ENCODE results near the gene ZNF668. TPM values are rescaled to one million over a fixed set of nuclear protein-coding genes. Genes with fewer than 3 reads are reported as not detected.

Gene ZNF668
- total and polyA plus RNA-seq, 2 experiments from 2014 or later, result 6.2 to 13.1 TPM

- no peak for TF ChIP-seq CTCF (conservative IDR thresholded peaks at IDR 0.05; ENCODE audit: low read depth in 2 of 2)
- TF ChIP-seq NANOG (IDR thresholded peaks at IDR 0.05; ENCODE audit: borderline replicate concordance), result no peak
- TF ChIP-seq ZNF331 (CRISPR knock-in tag; IDR thresholded peaks at IDR 0.05; ENCODE audit: low read depth), result no peak
- TF ChIP-seq POLR2AphosphoS5 (IDR thresholded peaks at IDR 0.05; ENCODE audit: low read depth), result no peak
- no peak for TF ChIP-seq EZH2 (IDR thresholded peaks at IDR 0.05; ENCODE audit: low read depth, unreplicated experiment)
These were observed 50.8 kb downstream of the ZNF668 start (continued) for GRCh38 chr16:31023252-31023602.

- no peaks in the 10 kb centered on the region for H3K27me3 ChIP-seq (ENCODE audit: insufficient read depth)
- ATAC-seq, result no peak
These were observed 51.3 kb downstream of the ZNF668 start for GRCh38 chr16:31022544-31023251.

More at GRCh38 chr16:31022544-31023251, 51.3 kb downstream of the ZNF668 start:
- Histone ChIP-seq H3K4me2 (no peak overlapping the region), H3K36me3 (ENCODE audit: insufficient read depth) (no peaks in the 10 kb centered on the region), H3K9me2 (ENCODE audit: insufficient read depth) (no peaks in the 10 kb centered on the region), H3F3A (replicated peaks; ENCODE audit: low read depth) (no peaks in the 10 kb centered on the region), H3K27ac (ENCODE audit: low read depth) (no peak overlapping the region), H3K4me3 (no peak overlapping the region), H3K4me1 (ENCODE audit: insufficient read depth) (no peaks in the 10 kb centered on the region; the same call in 1 of the 2 replicates), H4K20me1 (replicated peaks; ENCODE audit: insufficient read depth) (no peaks in the 10 kb centered on the region), H3K79me2 (replicated peaks; ENCODE audit: insufficient read depth) (no peaks in the 10 kb centered on the region), H2AFZ (no peak overlapping the region)
- Mint-ChIP-seq H3K9me3 (no peaks in the 10 kb centered on the region), H3K27me3 (ENCODE audit: insufficient read depth, low read depth, poor library complexity) (peaks cover 6% of the 10 kb centered on the region), H3K4me1 (peaks cover 5% of the 10 kb centered on the region; the same call in 2 of the 3 replicates), H3K4me3 (no peak overlapping the region), H3K27ac (no peak overlapping the region), H3K36me3 (ENCODE audit: low read depth) (no peaks in the 10 kb centered on the region)
- TF ChIP-seq POLR2AphosphoS5 (IDR thresholded peaks at IDR 0.05; ENCODE audit: low read depth) (no peak), ZNF462 (CRISPR knock-in tag; IDR thresholded peaks at IDR 0.05) (no peak), ETS1 (IDR thresholded peaks at IDR 0.05) (no peak)
- DNase-seq (ENCODE audit: low spot score), result no peak
